PC-3 (cell line): ENCODE measurements around the gene MIOX. TPM values are rescaled to one million over a fixed set of nuclear protein-coding genes. Genes with fewer than 3 reads are reported as not detected.

ENCODE experiments used
- ATAC-seq: fragments of 200-7000 bp; cut with Tn5 transposase; 2 replicates; pipeline ENCODE4 v1.9.1; 2020; ENCODE audit warnings: mild to moderate bottlenecking, moderate library complexity
- BruUV-seq: library from RNA; stranded (reverse); fragments of 400-500 nt; replicated peaks from 2 replicates; lab custom pipeline; 2021; lab: Mats Ljungman, UMichigan
- CTCF ChIA-PET: fragments of 300-600 bp; sonication (Branson Sonifier 250); formaldehyde crosslinking; loops from one replicate; lab custom pipeline; 2022; ENCODE audit warnings: antibody characterized with exemption; lab: Charles Lee
- POLR2A ChIA-PET: fragments of 300-600 bp; sonication (Branson Sonifier 250); formaldehyde crosslinking; loops from one replicate; lab custom pipeline; 2022; ENCODE audit warnings: antibody characterized with exemption; ENCODE audit not compliant: unreplicated experiment; lab: Charles Lee
- DNase-seq: peaks from one replicate; pipeline ENCODE4 v3.0.0-alpha.2; 2015
- H2AFZ ChIP-seq: fragments of 300-600 bp; sonication (generic); 2 replicates; pipeline ENCODE4 v1.6.0; 2016; ENCODE audit warnings: antibody characterized with exemption, low read length
- H3F3A ChIP-seq: fragments of 300-600 bp; sonication (generic); one replicate; pipeline ENCODE4 v1.6.0; 2017; ENCODE audit warnings: antibody characterized with exemption, low read length, control low read depth, mild to moderate bottlenecking; ENCODE audit not compliant: unreplicated experiment
- H3K27ac ChIP-seq: fragments of 300-600 bp; sonication (generic); 2 replicates; pipeline ENCODE4 v1.5.1; 2016; ENCODE audit warnings: mild to moderate bottlenecking, low read length
- H3K27me3 ChIP-seq: fragments of 300-600 bp; sonication (generic); 2 replicates; pipeline ENCODE4 v1.6.1; 2016; ENCODE audit warnings: low read length, mixed read lengths
- H3K36me3 ChIP-seq: fragments of 300-600 bp; sonication (generic); 2 replicates; pipeline ENCODE4 v1.6.1; 2016; ENCODE audit warnings: low read depth, mixed run types, low read length, mixed read lengths
- H3K4me1 ChIP-seq: fragments of 300-600 bp; sonication (generic); 2 replicates; pipeline ENCODE4 v1.5.1; 2016; ENCODE audit warnings: low read length; ENCODE audit not compliant: insufficient read depth
- H3K4me2 ChIP-seq: fragments of 300-600 bp; sonication (generic); 2 replicates; pipeline ENCODE4 v1.6.0; 2016; ENCODE audit warnings: low read length
- H3K4me3 ChIP-seq: fragments of 300-600 bp; sonication (generic); 2 replicates; pipeline ENCODE4 v1.5.1; 2016; ENCODE audit warnings: mild to moderate bottlenecking, low read length, mixed read lengths
- H3K79me2 ChIP-seq: fragments of 300-600 bp; sonication (generic); 2 replicates; pipeline ENCODE4 v1.6.1; 2017; ENCODE audit warnings: low read length, mixed read lengths
- H3K9ac ChIP-seq: fragments of 300-600 bp; sonication (generic); 2 replicates; pipeline ENCODE4 v1.6.0; 2016; ENCODE audit warnings: mild to moderate bottlenecking, low read length
- H3K9me2 ChIP-seq: fragments of 300-600 bp; sonication (generic); replicated peaks from 2 replicates; pipeline ENCODE4 v1.6.1; 2016; ENCODE audit warnings: mixed run types, low read length, mixed read lengths
- H3K9me3 ChIP-seq: fragments of 300-600 bp; sonication (generic); 2 replicates; pipeline ENCODE4 v1.6.1; 2016; ENCODE audit warnings: low read length, mixed read lengths
- H4K20me1 ChIP-seq: fragments of 300-600 bp; sonication (generic); 2 replicates; pipeline ENCODE4 v1.6.1; 2016; ENCODE audit warnings: low read length, mixed read lengths
- CTCF ChIP-seq: fragments of 300-600 bp; sonication (generic); conservative IDR thresholded peaks from 2 replicates; pipeline ENCODE4 v1.5.1; 2017; ENCODE audit warnings: antibody characterized with exemption, low read depth, mild to moderate bottlenecking, low read length
- EZH2 ChIP-seq: fragments of 300-600 bp; sonication (generic); IDR thresholded peaks from one replicate; pipeline ENCODE4 v1.6.1; 2017; ENCODE audit warnings: antibody characterized with exemption, mild to moderate bottlenecking, low read length; ENCODE audit not compliant: unreplicated experiment
- EZH2phosphoT487 ChIP-seq: fragments of 300-600 bp; sonication (generic); IDR thresholded peaks from 2 replicates; pipeline ENCODE4 v1.6.1; 2018; ENCODE audit warnings: mild to moderate bottlenecking, antibody characterized with exemption, low read length, borderline replicate concordance
- intact Hi-C: fragments of 100-400 bp; cut with micrococcal nuclease; formaldehyde crosslinking; loops from 2 replicates; pipeline ENCODE4 v1.9.0; 2023
- total RNA-seq: library from RNA; depleted of rRNA; stranded (reverse); fragments of >200 nt; gene quantifications from 2 replicates; pipeline ENCODE4 v1.2.3, GENCODE V29; 2014; rRNA removed

MIOX gene
- total RNA-seq, 1 experiment from 2014 or later: not detected

- Histone ChIP-seq H3F3A (no peaks in the 10 kb centered on the region), H2AFZ (no peak overlapping the region), H3K9ac (no peak overlapping the region), H3K79me2 (no peaks in the 10 kb centered on the region), H3K4me1 (peaks cover 21% of the 10 kb centered on the region), H3K36me3 (no peaks in the 10 kb centered on the region), H3K4me2 (no peak overlapping the region), H3K27ac (no peak overlapping the region), H4K20me1 (no peaks in the 10 kb centered on the region), H3K9me3 (no peaks in the 10 kb centered on the region), H3K4me3 (no peak overlapping the region), H3K9me2 (no peaks in the 10 kb centered on the region), H3K27me3 (no peaks in the 10 kb centered on the region)
- BruUV-seq: no TSS peak
- ChIA-PET CTCF (no interaction called here), POLR2A (no interaction called here)
- DNase-seq (no peak), ATAC-seq (no peak)
- TF ChIP-seq CTCF: no peak
- intact Hi-C loops: no loop called here
Measured at GRCh38 chr22:50535113-50535512, 48.5 kb downstream of the MIOX start.

GRCh38 chr22:50536226-50536625, 49.6 kb downstream of the MIOX start:
- H3K27me3 ChIP-seq: no peaks in the 10 kb centered on the region
- no peaks in the 10 kb centered on the region for H3K79me2 ChIP-seq
- H3K36me3 ChIP-seq: no peaks in the 10 kb centered on the region
- H3K4me1 ChIP-seq: peaks cover 21% of the 10 kb centered on the region
- no peak overlapping the region for H3K27ac ChIP-seq
- H3K4me3 ChIP-seq: no peak overlapping the region
- no peak overlapping the region for H3K9ac ChIP-seq
- H3K9me2 ChIP-seq: no peaks in the 10 kb centered on the region
- intact Hi-C loops: no loop called here
- H2AFZ ChIP-seq: no peak overlapping the region
- DNase-seq: no peak
- H3K4me2 ChIP-seq: no peak overlapping the region
- no peaks in the 10 kb centered on the region for H3K9me3 ChIP-seq
- no peaks in the 10 kb centered on the region for H4K20me1 ChIP-seq
- no peaks in the 10 kb centered on the region for H3F3A ChIP-seq
- ChIA-PET CTCF (interaction anchor here (0.6 kb wide), 1 partner anchor 9 kb away, joined by 12 read pairs; no protein-coding TSS in a partner anchor), POLR2A (no interaction called here)
- no peak for TF ChIP-seq CTCF
- no peak for TF ChIP-seq EZH2phosphoT487
- TF ChIP-seq EZH2: no peak
- no TSS peak for BruUV-seq
- no peak for ATAC-seq

- H4K20me1 ChIP-seq: no peaks in the 10 kb centered on the region
- H3K79me2 ChIP-seq: no peaks in the 10 kb centered on the region
- POLR2A ChIA-PET: no interaction called here
- TF ChIP-seq EZH2 (no peak), CTCF (no peak)
- H3K4me2 ChIP-seq: no peak overlapping the region
- peak overlapping the region; percentile 41; the same call in 1 of the 2 replicates for H3K27ac ChIP-seq
- intact Hi-C loops: no loop called here
- H3K9me3 ChIP-seq: no peaks in the 10 kb centered on the region
- H3F3A ChIP-seq: no peaks in the 10 kb centered on the region
- ATAC-seq (no peak), DNase-seq (no peak)
- H3K4me1 ChIP-seq: peaks cover 19% of the 10 kb centered on the region
- BruUV-seq: no TSS peak
- no peak overlapping the region for H3K9ac ChIP-seq
- H3K9me2 ChIP-seq: no peaks in the 10 kb centered on the region
- no peaks in the 10 kb centered on the region for H3K36me3 ChIP-seq
- no peak overlapping the region for H2AFZ ChIP-seq
- CTCF ChIA-PET: no interaction called here
- no peaks in the 10 kb centered on the region for H3K27me3 ChIP-seq
- no peak overlapping the region for H3K4me3 ChIP-seq
Measured at GRCh38 chr22:50537765-50538164, 51.1 kb downstream of the MIOX start.

Other genes with a start within 250 kb of the MIOX start
- 32.1 and 39.5 TPM in 2 replicates for gene TUBGCP6, start 241.8 kb upstream of the MIOX start, total RNA-seq
- 25.8 and 34.5 TPM in 2 replicates for gene HDAC10, start 235.6 kb upstream of the MIOX start, total RNA-seq
- gene MAPK12, start 225.2 kb upstream of the MIOX start, total RNA-seq: 22.4 and 22.5 TPM in 2 replicates
- gene MAPK11, start 216.5 kb upstream of the MIOX start, total RNA-seq: 7.0 and 7.6 TPM in 2 replicates
- 68.2 and 82.9 TPM in 2 replicates for gene PLXNB2, start 179.2 kb upstream of the MIOX start, total RNA-seq
- 1.1 and 1.7 TPM in 2 replicates for gene DENND6B, start 159.8 kb upstream of the MIOX start, total RNA-seq
- 46.2 and 54.0 TPM in 2 replicates for gene PPP6R2, start 143.5 kb upstream of the MIOX start, total RNA-seq
- gene SBF1, start 11.8 kb upstream of the MIOX start, total RNA-seq: 48.5 and 67.1 TPM in 2 replicates
- gene ADM2, start 5.3 kb upstream of the MIOX start, total RNA-seq: 0.98 and 1.8 TPM in 2 replicates
- gene LMF2, start 20.8 kb downstream of the MIOX start, total RNA-seq: 42.4 and 52.2 TPM in 2 replicates
- 75.4 and 92.1 TPM in 2 replicates for gene NCAPH2, start 21.4 kb downstream of the MIOX start, total RNA-seq
- 5.7 and 5.8 TPM in 2 replicates for gene SCO2, start 38.7 kb downstream of the MIOX start, total RNA-seq
- gene TYMP, start 43.2 kb downstream of the MIOX start, total RNA-seq: 12.3 and 21.8 TPM in 2 replicates
- gene KLHDC7B, start 59.0 kb downstream of the MIOX start, total RNA-seq: 0.35 TPM in 1 of 2 replicates, not detected in the other
- 1.3 TPM in 1 of 2 replicates, not detected in the other for gene SYCE3, start 76.1 kb downstream of the MIOX start, total RNA-seq
- gene CPT1B, start 91.6 kb downstream of the MIOX start, total RNA-seq: 13.1 and 17.5 TPM in 2 replicates
- 27.0 and 31.5 TPM in 2 replicates for gene CHKB, start 96.0 kb downstream of the MIOX start, total RNA-seq
- 1.2 and 1.5 TPM in 2 replicates for gene MAPK8IP2, start 113.9 kb downstream of the MIOX start, total RNA-seq
- 11.3 and 16.7 TPM in 2 replicates for gene ARSA, start 141.3 kb downstream of the MIOX start, total RNA-seq
- gene SHANK3, start 186.0 kb downstream of the MIOX start, total RNA-seq: 3.7 and 6.8 TPM in 2 replicates